Measurements from ENCODE around the gene PKP2. TPM values are rescaled to one million over a fixed set of nuclear protein-coding genes. Genes with fewer than 3 reads are reported as not detected.

The PKP2 gene
- total RNA-seq, 2 experiments from 2014 or later: 0.22 to 0.26 TPM

- CTCF ChIA-PET: no interaction called here
- no peaks in the 10 kb centered on the region for H3K4me1 Mint-ChIP-seq (ENCODE audit: low read depth)
- H3K27ac Mint-ChIP-seq: no peak overlapping the region
- H3K27me3 Mint-ChIP-seq (ENCODE audit: low read depth): peaks cover 3% of the 10 kb centered on the region
- H3K4me3 Mint-ChIP-seq: no peak overlapping the region
- intact Hi-C loops (cut with micrococcal nuclease): no loop called here
- no peak for DNase-seq
- no peaks in the 10 kb centered on the region for H3K36me3 Mint-ChIP-seq (ENCODE audit: low read depth)
- no peaks in the 10 kb centered on the region for H3K9me3 Mint-ChIP-seq
Observed at GRCh38 chr12:32846053-32846452, 50.5 kb downstream of the PKP2 start.

- Mint-ChIP-seq H3K4me1 (ENCODE audit: low read depth) (no peaks in the 10 kb centered on the region), H3K27ac (no peak overlapping the region), H3K36me3 (ENCODE audit: low read depth) (no peaks in the 10 kb centered on the region), H3K4me3 (no peak overlapping the region), H3K27me3 (ENCODE audit: low read depth) (peaks cover 3% of the 10 kb centered on the region), H3K9me3 (no peaks in the 10 kb centered on the region)
- CTCF ChIA-PET: no interaction called here
- intact Hi-C loops (cut with micrococcal nuclease): no loop called here
- no peak for DNase-seq
Observed at GRCh38 chr12:32843528-32844095, 53.0 kb downstream of the PKP2 start.

GRCh38 chr12:32841061-32841460, 55.5 kb downstream of the PKP2 start:
- H3K27ac Mint-ChIP-seq: no peak overlapping the region
- H3K4me1 Mint-ChIP-seq (ENCODE audit: low read depth): no peaks in the 10 kb centered on the region
- CTCF ChIA-PET: no interaction called here
- intact Hi-C loops (cut with micrococcal nuclease): no loop called here
- no peak for DNase-seq
- no peaks in the 10 kb centered on the region for H3K27me3 Mint-ChIP-seq (ENCODE audit: low read depth)
- H3K9me3 Mint-ChIP-seq: no peaks in the 10 kb centered on the region
- H3K36me3 Mint-ChIP-seq (ENCODE audit: low read depth): no peaks in the 10 kb centered on the region
- no peak overlapping the region for H3K4me3 Mint-ChIP-seq

GRCh38 chr12:32839828-32840227, 56.7 kb downstream of the PKP2 start:
- Mint-ChIP-seq H3K9me3 (no peaks in the 10 kb centered on the region), H3K27ac (no peak overlapping the region), H3K36me3 (ENCODE audit: low read depth) (no peaks in the 10 kb centered on the region), H3K4me3 (no peak overlapping the region), H3K4me1 (ENCODE audit: low read depth) (no peaks in the 10 kb centered on the region), H3K27me3 (ENCODE audit: low read depth) (no peaks in the 10 kb centered on the region)
- no peak for DNase-seq
- CTCF ChIA-PET: no interaction called here
- intact Hi-C loops (cut with micrococcal nuclease): no loop called here

- intact Hi-C loops (cut with micrococcal nuclease): no loop called here
- Mint-ChIP-seq H3K36me3 (ENCODE audit: low read depth) (no peaks in the 10 kb centered on the region), H3K27me3 (ENCODE audit: low read depth) (no peaks in the 10 kb centered on the region), H3K4me3 (no peak overlapping the region), H3K9me3 (no peaks in the 10 kb centered on the region), H3K27ac (no peak overlapping the region), H3K4me1 (ENCODE audit: low read depth) (no peaks in the 10 kb centered on the region)
- CTCF ChIA-PET: interaction anchor here (0.6 kb wide), 2 partner anchors 258 to 377 kb away, joined by 3 to 5 read pairs; no protein-coding TSS in a partner anchor
- DNase-seq: no peak
Observed at GRCh38 chr12:32837974-32838373, 58.6 kb downstream of the PKP2 start.

GRCh38 chr12:32836710-32837109, 59.9 kb downstream of the PKP2 start:
- CTCF ChIA-PET: no interaction called here
- no peak for DNase-seq
- intact Hi-C loops (cut with micrococcal nuclease): no loop called here
- no peaks in the 10 kb centered on the region for H3K27me3 Mint-ChIP-seq (ENCODE audit: low read depth)
- no peaks in the 10 kb centered on the region for H3K9me3 Mint-ChIP-seq
- H3K36me3 Mint-ChIP-seq (ENCODE audit: low read depth): no peaks in the 10 kb centered on the region
- H3K27ac Mint-ChIP-seq: no peak overlapping the region
- no peak overlapping the region for H3K4me3 Mint-ChIP-seq
- H3K4me1 Mint-ChIP-seq (ENCODE audit: low read depth): no peaks in the 10 kb centered on the region

GRCh38 chr12:32834122-32834521, 62.5 kb downstream of the PKP2 start:
- DNase-seq: no peak
- intact Hi-C loops (cut with micrococcal nuclease): no loop called here
- Mint-ChIP-seq H3K27ac (no peak overlapping the region), H3K4me3 (no peak overlapping the region), H3K9me3 (no peaks in the 10 kb centered on the region), H3K4me1 (ENCODE audit: low read depth) (no peaks in the 10 kb centered on the region), H3K27me3 (ENCODE audit: low read depth) (no peaks in the 10 kb centered on the region), H3K36me3 (ENCODE audit: low read depth) (no peaks in the 10 kb centered on the region)
- CTCF ChIA-PET: no interaction called here

- H3K27ac Mint-ChIP-seq: no peak overlapping the region
- no peak overlapping the region for H3K4me3 Mint-ChIP-seq
- H3K9me3 Mint-ChIP-seq: no peaks in the 10 kb centered on the region
- CTCF ChIA-PET: no interaction called here
- H3K36me3 Mint-ChIP-seq (ENCODE audit: low read depth): no peaks in the 10 kb centered on the region
- H3K27me3 Mint-ChIP-seq (ENCODE audit: low read depth): no peaks in the 10 kb centered on the region
- DNase-seq: no peak
- intact Hi-C loops (cut with micrococcal nuclease): no loop called here
- no peaks in the 10 kb centered on the region for H3K4me1 Mint-ChIP-seq (ENCODE audit: low read depth)
Observed at GRCh38 chr12:32828552-32828951, 68.0 kb downstream of the PKP2 start.

GRCh38 chr12:32828120-32828519, 68.5 kb downstream of the PKP2 start:
- CTCF ChIA-PET: no interaction called here
- DNase-seq: no peak
- H3K36me3 Mint-ChIP-seq (ENCODE audit: low read depth): no peaks in the 10 kb centered on the region
- no peak overlapping the region for H3K4me3 Mint-ChIP-seq
- no peaks in the 10 kb centered on the region for H3K27me3 Mint-ChIP-seq (ENCODE audit: low read depth)
- H3K4me1 Mint-ChIP-seq (ENCODE audit: low read depth): no peaks in the 10 kb centered on the region
- no peak overlapping the region for H3K27ac Mint-ChIP-seq
- H3K9me3 Mint-ChIP-seq: no peaks in the 10 kb centered on the region
- intact Hi-C loops (cut with micrococcal nuclease): no loop called here

- H3K4me1 Mint-ChIP-seq (ENCODE audit: low read depth): no peaks in the 10 kb centered on the region
- intact Hi-C loops (cut with micrococcal nuclease): no loop called here
- no peaks in the 10 kb centered on the region for H3K27me3 Mint-ChIP-seq (ENCODE audit: low read depth)
- no peaks in the 10 kb centered on the region for H3K9me3 Mint-ChIP-seq
- no peak for DNase-seq
- no peaks in the 10 kb centered on the region for H3K36me3 Mint-ChIP-seq (ENCODE audit: low read depth)
- no peak overlapping the region for H3K27ac Mint-ChIP-seq
- CTCF ChIA-PET: no interaction called here
- no peak overlapping the region for H3K4me3 Mint-ChIP-seq
Observed at GRCh38 chr12:32826807-32827412, 69.7 kb downstream of the PKP2 start.

- Mint-ChIP-seq H3K27me3 (ENCODE audit: low read depth) (no peaks in the 10 kb centered on the region), H3K4me3 (no peak overlapping the region), H3K9me3 (no peaks in the 10 kb centered on the region), H3K27ac (no peak overlapping the region), H3K36me3 (ENCODE audit: low read depth) (no peaks in the 10 kb centered on the region), H3K4me1 (ENCODE audit: low read depth) (no peaks in the 10 kb centered on the region)
- intact Hi-C loops (cut with micrococcal nuclease): no loop called here
- no peak for DNase-seq
- CTCF ChIA-PET: no interaction called here
Observed at GRCh38 chr12:32824596-32824995, 72.0 kb downstream of the PKP2 start.

- Mint-ChIP-seq H3K4me1 (ENCODE audit: low read depth) (no peaks in the 10 kb centered on the region), H3K4me3 (no peak overlapping the region), H3K27me3 (ENCODE audit: low read depth) (no peaks in the 10 kb centered on the region), H3K9me3 (no peaks in the 10 kb centered on the region), H3K27ac (no peak overlapping the region), H3K36me3 (ENCODE audit: low read depth) (no peaks in the 10 kb centered on the region)
- DNase-seq: no peak
- intact Hi-C loops (cut with micrococcal nuclease): no loop called here
- CTCF ChIA-PET: no interaction called here
Observed at GRCh38 chr12:32822344-32822743, 74.2 kb downstream of the PKP2 start.

- no peak for DNase-seq
- Mint-ChIP-seq H3K36me3 (ENCODE audit: low read depth) (no peaks in the 10 kb centered on the region), H3K27ac (no peak overlapping the region), H3K4me3 (no peak overlapping the region), H3K9me3 (no peaks in the 10 kb centered on the region), H3K4me1 (ENCODE audit: low read depth) (no peaks in the 10 kb centered on the region), H3K27me3 (ENCODE audit: low read depth) (no peaks in the 10 kb centered on the region)
- CTCF ChIA-PET: no interaction called here
- intact Hi-C loops (cut with micrococcal nuclease): no loop called here
Observed at GRCh38 chr12:32821710-32822109, 74.9 kb downstream of the PKP2 start.
